Measurements from ENCODE around the gene TMEM214. TPM values are rescaled to one million over a fixed set of nuclear protein-coding genes. Genes with fewer than 3 reads are reported as not detected.
A peak's percentile ranks its signal among the peaks of the same experiment; 100 is the strongest.

TMEM214 gene
- total RNA-seq, 4 donors from 2014 or later: 50.1 to 121 (median 82.0) TPM

GRCh38 chr2:27024812-27025211, 8.0 kb upstream of the TMEM214 start:
- Histone ChIP-seq H3K36me3 (peaks cover 0 to 29% (median 0%) of the 10 kb centered on the region in 3 donors), H3K27me3 (no peaks in the 10 kb centered on the region), H3K27ac (no peak overlapping the region), H3K4me3 (no peak overlapping the region), H3K4me1 (peaks cover 0 to 17% (median 0%) of the 10 kb centered on the region in 4 donors), H3K9me3 (no peaks in the 10 kb centered on the region)
- TF ChIP-seq CTCF (IDR thresholded peaks at IDR 0.05): no peak
- no peak for TF ChIP-seq POLR2A (IDR thresholded peaks at IDR 0.05)
- peak in 1 of 3 donors; percentile 43 for DNase-seq

- Histone ChIP-seq H3K36me3 (peaks cover 0 to 29% (median 0%) of the 10 kb centered on the region in 3 donors), H3K4me3 (no peak overlapping the region), H3K27me3 (no peaks in the 10 kb centered on the region), H3K9me3 (no peaks in the 10 kb centered on the region), H3K27ac (no peak overlapping the region), H3K4me1 (peaks cover 0 to 12% (median 0%) of the 10 kb centered on the region in 4 donors)
- DNase-seq: peak in 1 of 3 donors; percentile 30
- no peak for TF ChIP-seq POLR2A (IDR thresholded peaks at IDR 0.05)
- TF ChIP-seq CTCF (IDR thresholded peaks at IDR 0.05): no peak
Observed at GRCh38 chr2:27025281-27025800, 7.4 kb upstream of the TMEM214 start.

GRCh38 chr2:27025861-27026851, 6.6 kb upstream of the TMEM214 start:
- H3K27ac ChIP-seq: no peak overlapping the region
- peaks cover 0 to 29% (median 0%) of the 10 kb centered on the region in 3 donors for H3K36me3 ChIP-seq
- no peak for TF ChIP-seq CTCF (IDR thresholded peaks at IDR 0.05)
- TF ChIP-seq POLR2A (IDR thresholded peaks at IDR 0.05): no peak
- H3K4me3 ChIP-seq: no peak overlapping the region
- peaks cover 0 to 6% (median 0%) of the 10 kb centered on the region in 4 donors for H3K4me1 ChIP-seq
- no peaks in the 10 kb centered on the region for H3K27me3 ChIP-seq
- peak in 1 of 3 donors; percentile 31 for DNase-seq
- no peaks in the 10 kb centered on the region for H3K9me3 ChIP-seq

- no peak for DNase-seq
- Histone ChIP-seq H3K27ac (no peak overlapping the region), H3K4me1 (peaks cover 0 to 4% (median 0%) of the 10 kb centered on the region in 4 donors), H3K4me3 (no peak overlapping the region), H3K36me3 (peaks cover 0 to 29% (median 0%) of the 10 kb centered on the region in 3 donors), H3K27me3 (no peaks in the 10 kb centered on the region), H3K9me3 (no peaks in the 10 kb centered on the region)
- no peak for TF ChIP-seq CTCF (IDR thresholded peaks at IDR 0.05)
- no peak for TF ChIP-seq POLR2A (IDR thresholded peaks at IDR 0.05)
Observed at GRCh38 chr2:27027211-27027651, 5.5 kb upstream of the TMEM214 start.

GRCh38 chr2:27029051-27029450, 3.7 kb upstream of the TMEM214 start:
- Histone ChIP-seq H3K4me1 (peaks cover 0 to 11% (median 4%) of the 10 kb centered on the region in 4 donors), H3K9me3 (no peaks in the 10 kb centered on the region), H3K4me3 (no peak overlapping the region), H3K27ac (no peak overlapping the region), H3K36me3 (peaks cover 0 to 29% (median 0%) of the 10 kb centered on the region in 3 donors), H3K27me3 (no peaks in the 10 kb centered on the region)
- no peak for TF ChIP-seq POLR2A (IDR thresholded peaks at IDR 0.05)
- no peak for DNase-seq
